Lower leg skin (tissue), 4 donors: Measurements from ENCODE around the gene FUT8. TPM values are rescaled to one million over a fixed set of nuclear protein-coding genes. Genes with fewer than 3 reads are reported as not detected.

Source experiments
- DNase-seq, 2 donors: peaks; one replicate each; pipeline ENCODE4 v3.0.0-alpha.2; 2019; ENCODE audit warnings: low spot score in 2 of 2
- H3K4me3 ChIP-seq: fragments of 200-600 bp; sonication (generic); 2 replicates; pipeline ENCODE4 v1.5.1; 2017; ENCODE audit warnings: mild to moderate bottlenecking, low read depth; ENCODE audit not compliant: poor library complexity, severe bottlenecking
- CTCF ChIP-seq, 3 donors: fragments of 450-650 bp; IDR thresholded peaks; one replicate each; pipeline ENCODE4 v1.5.1; 2016; ENCODE audit warnings: antibody characterized with exemption in 3 of 3, mild to moderate bottlenecking in 3 of 3, moderate library complexity in 2 of 3
- POLR2A ChIP-seq, 2 donors: fragments of 450-650 bp; IDR thresholded peaks; one replicate each; pipeline ENCODE4 v1.6.1; 2016 to 2017; ENCODE audit warnings: antibody characterized with exemption in 2 of 2, mild to moderate bottlenecking in 1 of 2, moderate library complexity in 1 of 2
- WGBS, 2 donors: methylation state at CpG; one replicate each; pipeline ENCODE4 v1.1.5; 2018; 5-methylcytosine and 5-hydroxymethylcytosine counted together
- intact Hi-C: fragments of 100-400 bp; cut with DNase I; formaldehyde crosslinking; loops from one replicate; pipeline ENCODE4 v1.15.0; 2023; ENCODE audit warnings: low total_unique reads
- total RNA-seq, 4 donors: library from RNA; depleted of rRNA; stranded (reverse); fragments of >200 nt; gene quantifications; one replicate each; pipeline ENCODE4 v1.1.0, GENCODE V29; 2016

The FUT8 gene
- total RNA-seq, 4 donors from 2014 or later: 17.9 to 28.0 (median 25.2) TPM

- intact Hi-C loops: no loop called here
- DNase-seq: no peak
- TF ChIP-seq CTCF (IDR thresholded peaks at IDR 0.05) (no peak), POLR2A (IDR thresholded peaks at IDR 0.05) (no peak)
- no peak overlapping the region for H3K4me3 ChIP-seq
- WGBS, 2 donors: 97 to 98% methylated on average over 1 of the region's 1 CpG
These were observed 226.7 kb downstream of the FUT8 start for GRCh38 chr14:65639216-65639615.

- TF ChIP-seq POLR2A (IDR thresholded peaks at IDR 0.05) (no peak), CTCF (IDR thresholded peaks at IDR 0.05) (no peak)
- H3K4me3 ChIP-seq: no peak overlapping the region
- intact Hi-C loops: no loop called here
- WGBS, 2 donors: 92 to 95% methylated on average over 2 of the region's 2 CpGs
- no peak for DNase-seq
These were observed 238.3 kb downstream of the FUT8 start for GRCh38 chr14:65650826-65651225.

GRCh38 chr14:65656554-65656953 lies 244.0 kb downstream of the FUT8 start:
- intact Hi-C loops: no loop called here
- no peak for DNase-seq
- 93 to 96% methylated on average over 2 of the region's 2 CpGs for WGBS, 2 donors
- no peak overlapping the region for H3K4me3 ChIP-seq
- no peak for TF ChIP-seq CTCF (IDR thresholded peaks at IDR 0.05)
- no peak for TF ChIP-seq POLR2A (IDR thresholded peaks at IDR 0.05)

GRCh38 chr14:65658202-65658601 lies 245.7 kb downstream of the FUT8 start:
- TF ChIP-seq CTCF (IDR thresholded peaks at IDR 0.05): no peak
- TF ChIP-seq POLR2A (IDR thresholded peaks at IDR 0.05): no peak
- intact Hi-C loops: no loop called here
- DNase-seq: no peak
- H3K4me3 ChIP-seq: no peak overlapping the region

- intact Hi-C loops: no loop called here
- no peak overlapping the region for H3K4me3 ChIP-seq
- TF ChIP-seq POLR2A (IDR thresholded peaks at IDR 0.05): no peak
- no peak for DNase-seq
- 95% methylated on average over 3 of the region's 3 CpGs for WGBS, 2 donors
These were observed 249.3 kb downstream of the FUT8 start for GRCh38 chr14:65661865-65662264.

- DNase-seq: no peak
- intact Hi-C loops: no loop called here
- TF ChIP-seq CTCF (IDR thresholded peaks at IDR 0.05) (no peak), POLR2A (IDR thresholded peaks at IDR 0.05) (no peak)
- H3K4me3 ChIP-seq: no peak overlapping the region
These were observed 251.9 kb downstream of the FUT8 start for GRCh38 chr14:65664436-65664835.
